Body of pancreas (tissue), 4 donors: ENCODE data around the gene SGCD. TPM values are rescaled to one million over a fixed set of nuclear protein-coding genes. Genes with fewer than 3 reads are reported as not detected.

ENCODE experiments used
- ATAC-seq: fragments of 150-250 bp; one replicate; pipeline ENCODE4 v1.9.1; 2016
- DNase-seq, 4 donors: peaks; one replicate each; pipeline ENCODE4 v3.0.0-alpha.2; 2019
- H3K27ac ChIP-seq, 4 donors: fragments of 200-600 bp; sonication (generic); 1 replicate in 3 of 4; 2 replicates in 1 of 4; pipeline versions ENCODE4 v1.5.1 to v1.6.1; 2016 to 2019; ENCODE audit warnings: mild to moderate bottlenecking in 1 of 4, mixed read lengths in 1 of 4, moderate library complexity in 1 of 4
- H3K27me3 ChIP-seq, 2 donors: fragments of 200-600 bp; sonication (generic); one replicate each; pipeline ENCODE4 v1.6.0; 2016; ENCODE audit warnings: mild to moderate bottlenecking in 1 of 2
- H3K36me3 ChIP-seq, 2 donors: fragments of 200-600 bp; sonication (generic); replicated peaks in 1 of 2; 2 replicates each; pipeline ENCODE4 v1.5.1; 2016; ENCODE audit warnings: low read depth in 2 of 2; ENCODE audit not compliant: insufficient read depth in 1 of 2
- H3K4me1 ChIP-seq: fragments of 200-600 bp; sonication (generic); one replicate; pipeline ENCODE4 v1.6.0; 2016
- H3K4me3 ChIP-seq, 2 donors: fragments of 200-600 bp; sonication (generic); 1 replicate in 1 of 2; 2 replicates in 1 of 2; pipeline ENCODE4 v1.5.1; 2016 to 2019
- H3K9me3 ChIP-seq, 3 donors: fragments of 200-600 bp; sonication (generic); 1 replicate in 2 of 3; 2 replicates in 1 of 3; pipeline ENCODE4 v1.5.1; 2016
- CTCF ChIP-seq, 7 experiments: fragments of 450-650 bp in 4 of 7; fragments of 200-600 bp in 3 of 7; sonication (generic) in 3 of 7; IDR thresholded peaks; one replicate each; pipeline ENCODE4 v1.5.1; 2016 to 2019; ENCODE audit warnings: antibody characterized with exemption in 7 of 7
- POLR2A ChIP-seq, 3 donors: fragments of 450-650 bp; IDR thresholded peaks; one replicate each; pipeline ENCODE4 v1.6.1; 2016; ENCODE audit warnings: antibody characterized with exemption in 3 of 3, mild to moderate bottlenecking in 2 of 3
- WGBS, 2 donors: methylation state at CpG; one replicate each; pipeline ENCODE4 v1.1.5; 2017; 5-methylcytosine and 5-hydroxymethylcytosine counted together
- intact Hi-C: fragments of 100-400 bp; cut with DNase I; formaldehyde crosslinking; loops from one replicate; pipeline ENCODE4 v1.15.1; 2023
- total RNA-seq, 2 donors: library from RNA; depleted of rRNA; stranded (reverse); fragments of >200 nt; gene quantifications; one replicate each; pipeline ENCODE4 v1.1.0, GENCODE V29; 2016

Gene SGCD
- total RNA-seq, 2 donors from 2014 or later: 0.66 to 2.6 TPM

GRCh38 chr5:156479849-156480248 is 152.9 kb downstream of the SGCD start:
- H3K4me3 ChIP-seq: no peak overlapping the region
- H3K4me1 ChIP-seq: no peaks in the 10 kb centered on the region
- no peaks in the 10 kb centered on the region for H3K36me3 ChIP-seq
- no peaks in the 10 kb centered on the region for H3K27me3 ChIP-seq
- DNase-seq (no peak), ATAC-seq (no peak)
- H3K9me3 ChIP-seq: no peaks in the 10 kb centered on the region
- intact Hi-C loops: no loop called here
- H3K27ac ChIP-seq: no peak overlapping the region
- WGBS, 2 donors: 65 to 75% methylated on average over 1 of the region's 1 CpG
- TF ChIP-seq CTCF (IDR thresholded peaks at IDR 0.05) (no peak), POLR2A (IDR thresholded peaks at IDR 0.05) (no peak)

- ATAC-seq (no peak), DNase-seq (no peak)
Measured at GRCh38 chr5:156481741-156482140, 154.8 kb downstream of the SGCD start.

DNA sequence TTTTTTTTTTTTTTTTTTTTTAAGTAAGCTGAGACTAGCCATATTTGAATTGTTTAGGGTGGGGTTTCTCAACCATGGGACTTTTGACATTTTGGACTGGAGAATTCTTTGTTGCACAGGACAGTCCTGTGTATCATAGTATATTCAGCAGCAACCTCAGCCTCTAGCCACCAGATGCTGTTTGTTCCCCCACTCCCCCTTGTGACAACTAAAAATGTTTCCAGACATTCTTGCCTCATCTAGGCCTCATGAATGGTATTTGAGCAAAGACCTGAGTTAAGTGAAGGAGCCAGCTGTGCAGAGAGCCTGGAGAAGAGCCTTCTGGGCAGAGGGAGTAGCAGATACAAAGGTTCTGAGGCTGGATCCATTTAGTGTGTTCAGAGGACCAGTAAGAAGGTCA is 155.9 kb downstream of the SGCD start:
- no peaks in the 10 kb centered on the region for H3K9me3 ChIP-seq
- no peak overlapping the region for H3K4me3 ChIP-seq
- DNase-seq: no peak
- H3K36me3 ChIP-seq: no peaks in the 10 kb centered on the region
- TF ChIP-seq POLR2A (IDR thresholded peaks at IDR 0.05) (no peak), CTCF (IDR thresholded peaks at IDR 0.05) (no peak)
- H3K27ac ChIP-seq: no peak overlapping the region
- intact Hi-C loops: no loop called here
- no peaks in the 10 kb centered on the region for H3K4me1 ChIP-seq
- no peaks in the 10 kb centered on the region for H3K27me3 ChIP-seq
- no peak for ATAC-seq

More at GRCh38 chr5:156481741-156482140, 154.8 kb downstream of the SGCD start:
- no peaks in the 10 kb centered on the region for H3K4me1 ChIP-seq
- H3K36me3 ChIP-seq: no peaks in the 10 kb centered on the region
- H3K9me3 ChIP-seq: no peaks in the 10 kb centered on the region
- WGBS, 2 donors: 26% methylated on average over 4 of the region's 4 CpGs
- no peak overlapping the region for H3K4me3 ChIP-seq
- H3K27ac ChIP-seq: no peak overlapping the region
- intact Hi-C loops: no loop called here
- no peaks in the 10 kb centered on the region for H3K27me3 ChIP-seq
- TF ChIP-seq POLR2A (IDR thresholded peaks at IDR 0.05) (no peak), CTCF (IDR thresholded peaks at IDR 0.05) (no peak)

DNA sequence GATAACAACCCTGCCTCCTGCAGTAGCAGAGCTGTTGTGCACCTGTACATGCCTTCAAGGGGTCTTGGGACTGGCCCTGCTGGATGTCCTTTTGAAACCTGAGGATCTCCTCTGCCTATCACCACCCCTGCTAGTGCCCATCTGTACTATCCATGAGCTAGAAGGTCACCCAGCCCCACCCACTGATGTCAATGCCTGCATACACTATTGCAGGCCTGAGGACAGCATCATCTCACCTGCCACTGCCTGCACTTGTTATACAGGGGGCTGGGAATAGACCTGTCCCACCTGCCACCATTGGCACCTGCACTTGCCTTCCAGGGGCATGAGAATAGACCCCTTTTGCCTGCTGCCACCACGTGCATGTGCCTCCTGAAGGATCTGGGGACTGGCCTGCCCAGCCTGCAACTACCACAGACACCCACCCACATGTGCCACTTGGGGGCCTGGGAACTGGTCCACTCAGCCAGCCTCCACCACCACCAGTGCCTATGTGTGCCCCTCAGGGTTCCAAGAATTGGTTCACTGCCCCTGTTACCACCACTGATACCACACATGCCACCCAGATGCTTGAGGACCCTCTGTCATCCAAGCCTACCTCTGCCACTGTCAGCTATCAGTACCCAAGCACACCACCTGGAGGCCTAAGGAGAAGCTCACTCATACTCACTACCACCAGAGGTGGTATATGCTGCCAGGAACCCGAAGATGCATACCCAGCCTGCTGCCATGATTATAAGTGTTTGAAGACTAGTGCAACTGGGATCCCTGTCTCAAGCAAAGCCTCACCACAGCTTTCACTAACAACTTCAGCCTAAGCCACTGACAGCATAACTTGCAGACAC is 159.7 kb downstream of the SGCD start:
- TF ChIP-seq CTCF (IDR thresholded peaks at IDR 0.05) (no peak), POLR2A (IDR thresholded peaks at IDR 0.05) (no peak)
- Histone ChIP-seq H3K9me3 (no peaks in the 10 kb centered on the region), H3K4me3 (no peak overlapping the region), H3K27ac (no peak overlapping the region), H3K36me3 (no peaks in the 10 kb centered on the region), H3K4me1 (no peaks in the 10 kb centered on the region), H3K27me3 (no peaks in the 10 kb centered on the region)
- intact Hi-C loops: no loop called here
- WGBS, 2 donors: 55 to 69% methylated on average over 1 to 2 of the region's 2 CpGs
- ATAC-seq (no peak), DNase-seq (no peak)

- H3K27ac ChIP-seq: no peak overlapping the region
Measured at GRCh38 chr5:156491766-156492165, 164.8 kb downstream of the SGCD start.

More at GRCh38 chr5:156491766-156492165, 164.8 kb downstream of the SGCD start:
- Histone ChIP-seq H3K27me3 (no peaks in the 10 kb centered on the region), H3K4me1 (no peaks in the 10 kb centered on the region), H3K36me3 (no peaks in the 10 kb centered on the region), H3K9me3 (no peaks in the 10 kb centered on the region), H3K4me3 (no peak overlapping the region)
- ATAC-seq: no peak
- 9 to 15% methylated on average over 1 of the region's 1 CpG for WGBS, 2 donors
- intact Hi-C loops: no loop called here
- TF ChIP-seq POLR2A (IDR thresholded peaks at IDR 0.05) (no peak), CTCF (IDR thresholded peaks at IDR 0.05) (no peak)
- no peak for DNase-seq
